HepG2 (cell line): Measurements from ENCODE around the gene SYS1. TPM values are rescaled to one million over a fixed set of nuclear protein-coding genes. Genes with fewer than 3 reads are reported as not detected.
A peak's percentile ranks its signal among the peaks of the same experiment; 100 is the strongest.

Source experiments
- ATAC-seq: fragments of 200-7000 bp; cut with Tn5 transposase; 3 replicates; pipeline ENCODE4 v1.9.1; 2020; ENCODE audit warnings: mild to moderate bottlenecking, moderate library complexity
- BruUV-seq: library from RNA; stranded (reverse); fragments of 400-500 nt; replicated peaks from 2 replicates; lab custom pipeline; 2021; lab: Mats Ljungman, UMichigan
- CTCF ChIA-PET: fragments of 300-600 bp; formaldehyde crosslinking; extraction: SDS; loops from one replicate; lab custom pipeline; 2021; ENCODE audit warnings: low total read pairs, inconsistent platforms, low intra/inter-chr PET ratio; lab: Yijun Ruan, JAX
- POLR2A ChIA-PET: fragments of 350-600 bp; sonication (Branson Sonifier 250); formaldehyde crosslinking; loops from one replicate; lab custom pipeline; 2020; ENCODE audit warnings: antibody characterized with exemption, inconsistent platforms; lab: Yijun Ruan, JAX
- DNase-seq: peaks from one replicate; pipeline ENCODE4 v3.0.0-alpha.2; 2015; ENCODE audit warnings: low spot score
- FAIRE-seq: peaks from 3 replicates; lab custom pipeline; 2011; peaks lifted over from hg19 to GRCh38; lab: Jason Lieb, UNC
- H2AFZ ChIP-seq: one replicate; pipeline ENCODE4 v1.6.1; 2011; ENCODE audit warnings: low read length, inconsistent platforms
- H3K27ac ChIP-seq: fragments of 300-600 bp; 3 replicates; pipeline ENCODE4 v1.8.0; 2011; ENCODE audit warnings: mixed run types, mild to moderate bottlenecking, mixed read lengths, low read length, inconsistent platforms; ENCODE audit not compliant: insufficient read depth; ENCODE audit errors: extremely low read length
- H3K27me3 ChIP-seq, 2 experiments: fragments of 200-600 bp in 1 of 2; 2 replicates in 1 of 2; 3 replicates in 1 of 2; pipeline versions ENCODE4 v1.6.0 to v1.8.0; 2011; ENCODE audit warnings: low read length in 2 of 2, mild to moderate bottlenecking in 2 of 2, moderate library complexity in 2 of 2, inconsistent platforms in 1 of 2; ENCODE audit not compliant: insufficient read depth in 2 of 2, control insufficient read depth in 1 of 2
- H3K36me3 ChIP-seq, 2 experiments: fragments of 200-600 bp in 1 of 2; replicated peaks in 1 of 2; 2 replicates in 1 of 2; 3 replicates in 1 of 2; pipeline versions ENCODE4 v1.5.1 to v1.8.0; 2011; ENCODE audit warnings: low read length in 2 of 2, inconsistent platforms in 1 of 2; ENCODE audit not compliant: insufficient read depth in 2 of 2, control insufficient read depth in 1 of 2
- H3K4me1 ChIP-seq: 2 replicates; pipeline ENCODE4 v1.5.1; 2012; ENCODE audit warnings: low read length, inconsistent platforms; ENCODE audit not compliant: insufficient read depth
- H3K4me2 ChIP-seq: 2 replicates; pipeline ENCODE4 v1.6.0; 2011; ENCODE audit warnings: low read depth, low read length, inconsistent platforms
- H3K4me3 ChIP-seq, 3 experiments: fragments of 200-600 bp in 1 of 3; sonication (generic), shearing (Covaris generic) in 1 of 3; replicated peaks in 1 of 3; 2 replicates each; pipeline ENCODE4 v1.5.1; 2011 to 2016; ENCODE audit warnings: low read length in 3 of 3, inconsistent platforms in 2 of 3, low read depth in 2 of 3, mild to moderate bottlenecking in 2 of 3, control low read depth in 1 of 3, mixed read lengths in 1 of 3; ENCODE audit not compliant: insufficient read depth in 1 of 3
- H3K79me2 ChIP-seq: one replicate; pipeline ENCODE4 v1.6.1; 2011; ENCODE audit warnings: low read length, inconsistent platforms; ENCODE audit not compliant: insufficient read depth
- H3K9ac ChIP-seq: 2 replicates; pipeline ENCODE4 v1.6.0; 2011; ENCODE audit warnings: mild to moderate bottlenecking, low read depth, low read length, inconsistent platforms; ENCODE audit not compliant: insufficient read depth
- H3K9me3 ChIP-seq: 2 replicates; pipeline ENCODE4 v1.5.1; 2012; ENCODE audit warnings: mild to moderate bottlenecking, low read length
- H4K20me1 ChIP-seq: 2 replicates; pipeline ENCODE4 v1.6.0; 2011; ENCODE audit warnings: inconsistent platforms, mild to moderate bottlenecking, low read length, moderate library complexity; ENCODE audit not compliant: insufficient read depth
- DNMT1 ChIP-seq: sonication (generic); formaldehyde crosslinking; IDR thresholded peaks from 2 replicates; pipeline ENCODE4 v1.5.1; 2020; ENCODE audit warnings: mild to moderate bottlenecking, missing genetic modification reagents
- EEA1 ChIP-seq: sonication (generic); formaldehyde crosslinking; IDR thresholded peaks from 2 replicates; pipeline ENCODE4 v1.5.1; 2020; ENCODE audit warnings: mild to moderate bottlenecking, missing genetic modification reagents, borderline replicate concordance
- GATAD1 ChIP-seq: IDR thresholded peaks from 2 replicates; pipeline ENCODE4 v1.6.1; 2016; ENCODE audit warnings: missing genetic modification reagents, missing compliant biosample characterization
- KDM5B ChIP-seq: sonication (generic); formaldehyde crosslinking; IDR thresholded peaks from 2 replicates; pipeline ENCODE4 v1.4.0; 2020; ENCODE audit warnings: missing genetic modification reagents, mild to moderate bottlenecking, borderline replicate concordance
- SIX1 ChIP-seq: sonication (generic); formaldehyde crosslinking; IDR thresholded peaks from 2 replicates; pipeline ENCODE4 v1.4.0; 2020; ENCODE audit warnings: missing genetic modification reagents, borderline replicate concordance
- ZNF543 ChIP-seq: sonication (generic); formaldehyde crosslinking; IDR thresholded peaks from 2 replicates; pipeline ENCODE4 v1.4.0; 2020; ENCODE audit warnings: mild to moderate bottlenecking, missing genetic modification reagents
- ZNF746 ChIP-seq: sonication (generic); formaldehyde crosslinking; IDR thresholded peaks from 2 replicates; pipeline ENCODE4 v1.8.0; 2022; ENCODE audit warnings: mild to moderate bottlenecking, missing genetic modification reagents
- WGBS: methylation state at CpG from one replicate; pipeline ENCODE4 v1.1.6; 2017; ENCODE audit warnings: low lambda C conversion rate; 5-methylcytosine and 5-hydroxymethylcytosine counted together
- in situ Hi-C: cut with HindIII; loops from 2 replicates; pipeline ENCODE4 v1.10.0; 2017; ENCODE audit warnings: low pct_unique_long_range_greater_than_20kb; ENCODE audit not compliant: extremely low pct_ligation_motif_present
- intact Hi-C: fragments of 100-400 bp; cut with micrococcal nuclease; formaldehyde crosslinking; loops from one replicate; pipeline ENCODE4 v1.10.0; 2022; ENCODE audit not compliant: unreplicated experiment
- polyA plus RNA-seq, 8 experiments: library from polyadenylated mRNA; depleted of rRNA in 3 of 8; stranded (reverse) in 7 of 8; unstranded in 1 of 8; fragments of >200 nt; fragmentation: Illumina TruSeq in 4 of 8; extraction: Trizol in 4 of 8; gene quantifications; 2 replicates each; pipeline versions ENCODE4 v1.2.1 to v1.2.3, GENCODE V29; 2011 to 2016; ENCODE audit warnings: low read depth in 4 of 8, missing spikeins in 1 of 8, mixed read lengths in 1 of 8; ENCODE audit not compliant: insufficient read depth in 1 of 8
- total RNA-seq, 5 experiments: library from RNA; depleted of rRNA; stranded (reverse); fragments of >200 nt; fragmentation: Illumina TruSeq; extraction: Trizol; gene quantifications; 2 replicates each; pipeline ENCODE4 v1.2.3, GENCODE V29; 2016; ENCODE audit warnings: low read depth in 1 of 5
- TF ChIP-seq, protein P1 (sequence below): sonication (generic); formaldehyde crosslinking; IDR thresholded peaks from 2 replicates; pipeline ENCODE4 v1.8.0; 2022; ENCODE audit warnings: missing genetic modification reagents, mild to moderate bottlenecking, borderline replicate concordance
- TF ChIP-seq, protein P2 (sequence below): sonication (generic); formaldehyde crosslinking; IDR thresholded peaks from 2 replicates; pipeline ENCODE4 v1.4.0; 2020; ENCODE audit warnings: mild to moderate bottlenecking, missing genetic modification reagents

The SYS1 gene
- total and polyA plus RNA-seq, 2 of the 13 experiments (the other 11 are each of a cell fraction or from before 2014, with no cell fraction given) = 38.3 to 65.6 TPM

DNA sequence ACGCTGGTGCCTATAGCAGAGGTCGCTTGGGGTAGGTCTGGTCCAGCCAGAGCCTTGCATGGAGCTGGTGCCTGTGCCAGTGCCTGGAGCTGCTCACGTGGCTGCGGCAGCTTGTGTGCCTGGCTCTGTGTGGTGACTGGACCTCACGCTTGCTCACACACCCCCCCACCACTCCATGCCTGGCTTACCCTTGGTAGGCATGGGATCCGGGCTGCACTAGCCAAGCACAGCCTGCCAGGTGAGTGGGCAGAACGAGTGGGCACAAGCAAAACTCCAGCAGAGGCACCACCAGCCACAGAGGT lies 32.1 kb downstream of the SYS1 start:
- intact Hi-C loops = no loop called here
- 76% methylated on average over 3 of the region's 7 CpGs for WGBS
- H4K20me1 ChIP-seq = no peaks in the 10 kb centered on the region
- H3K36me3 ChIP-seq = no peaks in the 10 kb centered on the region
- POLR2A ChIA-PET = interaction anchor here (1.0 kb wide), 1 partner anchor 21 kb away, joined by 4 read pairs; the partner anchor contains the start of gene PIGT
- ATAC-seq (no peak; the same call in 2 of the 3 replicates), FAIRE-seq (no peak), DNase-seq (no peak)
- peaks cover 8% of the 10 kb centered on the region; the same call in 1 of the 2 replicates for H3K9me3 ChIP-seq
- H2AFZ ChIP-seq = no peak overlapping the region
- no peaks in the 10 kb centered on the region for H3K79me2 ChIP-seq
- TF ChIP-seq EEA1 (CRISPR knock-in tag) (no peak), ZNF543 (no peak), DNMT1 (CRISPR knock-in tag) (0 out of 2 replicates have a peak, but pooled peaks have one; percentile 7), GATAD1 (no peak)
- TF ChIP-seq, protein P1, sequence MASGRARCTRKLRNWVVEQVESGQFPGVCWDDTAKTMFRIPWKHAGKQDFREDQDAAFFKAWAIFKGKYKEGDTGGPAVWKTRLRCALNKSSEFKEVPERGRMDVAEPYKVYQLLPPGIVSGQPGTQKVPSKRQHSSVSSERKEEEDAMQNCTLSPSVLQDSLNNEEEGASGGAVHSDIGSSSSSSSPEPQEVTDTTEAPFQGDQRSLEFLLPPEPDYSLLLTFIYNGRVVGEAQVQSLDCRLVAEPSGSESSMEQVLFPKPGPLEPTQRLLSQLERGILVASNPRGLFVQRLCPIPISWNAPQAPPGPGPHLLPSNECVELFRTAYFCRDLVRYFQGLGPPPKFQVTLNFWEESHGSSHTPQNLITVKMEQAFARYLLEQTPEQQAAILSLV = no peak
- no peak overlapping the region for H3K9ac ChIP-seq
- in situ Hi-C loops = no loop called here
- CTCF ChIA-PET = no interaction called here
- no TSS peak for BruUV-seq
- H3K27ac ChIP-seq = no peak overlapping the region
- H3K27me3 ChIP-seq = no peaks in the 10 kb centered on the region
- no peaks in the 10 kb centered on the region for H3K4me1 ChIP-seq
- H3K4me3 ChIP-seq = no peak overlapping the region
- H3K4me2 ChIP-seq = no peak overlapping the region

DNA sequence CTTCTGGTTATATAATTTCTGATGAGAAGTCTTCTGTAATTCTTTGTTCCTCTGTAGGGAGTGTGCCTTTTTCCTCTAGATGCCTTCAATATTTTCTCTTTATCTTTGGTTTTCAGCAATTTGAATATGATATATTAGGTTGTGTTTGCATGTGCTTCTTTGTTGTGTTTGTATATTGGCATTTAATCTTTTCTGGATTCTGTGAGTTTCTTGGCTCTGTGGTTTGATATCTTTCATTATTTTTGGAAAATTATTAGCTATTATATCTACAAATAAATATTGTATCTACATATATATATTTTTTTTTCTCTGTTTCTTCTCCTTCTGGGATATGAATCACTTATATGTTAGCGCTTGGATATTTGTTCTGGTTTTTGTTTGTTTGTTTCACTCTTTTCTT lies 36.1 kb downstream of the SYS1 start:
- ATAC-seq (no peak), FAIRE-seq (no peak), DNase-seq (no peak)
- H4K20me1 ChIP-seq = no peaks in the 10 kb centered on the region
- no peak overlapping the region for H3K4me3 ChIP-seq
- TF ChIP-seq ZNF746 (CRISPR knock-in tag) = no peak
- TF ChIP-seq KDM5B (CRISPR knock-in tag) = no peak
- TF ChIP-seq SIX1 (CRISPR knock-in tag) = no peak
- TF ChIP-seq, protein P2, sequence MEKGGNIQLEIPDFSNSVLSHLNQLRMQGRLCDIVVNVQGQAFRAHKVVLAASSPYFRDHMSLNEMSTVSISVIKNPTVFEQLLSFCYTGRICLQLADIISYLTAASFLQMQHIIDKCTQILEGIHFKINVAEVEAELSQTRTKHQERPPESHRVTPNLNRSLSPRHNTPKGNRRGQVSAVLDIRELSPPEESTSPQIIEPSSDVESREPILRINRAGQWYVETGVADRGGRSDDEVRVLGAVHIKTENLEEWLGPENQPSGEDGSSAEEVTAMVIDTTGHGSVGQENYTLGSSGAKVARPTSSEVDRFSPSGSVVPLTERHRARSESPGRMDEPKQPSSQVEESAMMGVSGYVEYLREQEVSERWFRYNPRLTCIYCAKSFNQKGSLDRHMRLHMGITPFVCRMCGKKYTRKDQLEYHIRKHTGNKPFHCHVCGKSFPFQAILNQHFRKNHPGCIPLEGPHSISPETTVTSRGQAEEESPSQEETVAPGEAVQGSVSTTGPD = no peak
- WGBS = 95% methylated on average over 1 of the region's 1 CpG
- no peak overlapping the region for H2AFZ ChIP-seq
- POLR2A ChIA-PET = interaction anchor here (0.6 kb wide), 1 partner anchor 17 kb away, joined by 3 read pairs; the partner anchor contains the start of gene PIGT
- H3K27me3 ChIP-seq = no peaks in the 10 kb centered on the region
- in situ Hi-C loops = no loop called here
- intact Hi-C loops = no loop called here
- H3K36me3 ChIP-seq = no peaks in the 10 kb centered on the region
- H3K9ac ChIP-seq = no peak overlapping the region
- no peak overlapping the region for H3K27ac ChIP-seq
- H3K79me2 ChIP-seq = no peaks in the 10 kb centered on the region
- H3K9me3 ChIP-seq = peaks cover 24% of the 10 kb centered on the region
- BruUV-seq = no TSS peak
- CTCF ChIA-PET = no interaction called here
- no peaks in the 10 kb centered on the region for H3K4me1 ChIP-seq
- H3K4me2 ChIP-seq = no peak overlapping the region
